ENCODE results near the gene SEMA7A.
A peak's percentile ranks its signal among the peaks of the same experiment; 100 is the strongest.

SEMA7A gene

DNA sequence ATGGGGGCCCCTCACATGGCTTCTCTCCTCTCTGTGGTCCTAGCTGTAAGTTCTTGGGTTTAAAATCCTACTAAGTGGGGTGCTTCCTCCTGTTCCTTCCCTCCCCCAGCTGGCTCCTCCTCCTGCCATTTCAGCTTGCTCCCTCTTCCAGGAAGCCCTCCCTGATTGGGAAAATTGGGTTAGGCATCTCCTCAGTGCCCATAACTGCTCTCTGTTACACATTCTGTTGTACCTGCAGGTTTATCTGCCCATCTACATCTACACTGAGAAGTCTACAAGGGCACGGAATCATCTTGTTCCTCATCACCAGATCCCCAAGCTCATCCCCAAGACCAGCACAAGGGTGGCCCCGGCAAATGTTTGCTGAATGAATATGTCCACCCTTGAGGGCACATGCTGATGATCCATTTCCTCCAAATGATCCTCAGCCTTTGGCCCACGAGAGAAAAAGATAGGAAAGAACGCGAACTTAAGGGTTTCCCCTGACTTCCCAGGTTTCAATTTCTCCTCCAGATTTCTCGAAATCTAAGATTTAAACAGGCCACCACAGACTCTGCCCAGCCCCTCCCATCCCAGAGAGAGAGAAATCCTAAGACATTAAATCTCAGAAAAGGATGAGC, 3.9 kb downstream of the SEMA7A start:
- DNase-seq = no peak

GRCh38 chr15:74428970-74429780, 4.6 kb downstream of the SEMA7A start:
- DNase-seq = no peak

GRCh38 chr15:74428442-74428787, 5.3 kb downstream of the SEMA7A start:
- DNase-seq = peak; percentile 41

- peak; percentile 90 for DNase-seq
Observed at GRCh38 chr15:74427607-74428441, 5.9 kb downstream of the SEMA7A start.

GRCh38 chr15:74426404-74427281, 7.1 kb downstream of the SEMA7A start:
- DNase-seq = peak; percentile 39

DNA sequence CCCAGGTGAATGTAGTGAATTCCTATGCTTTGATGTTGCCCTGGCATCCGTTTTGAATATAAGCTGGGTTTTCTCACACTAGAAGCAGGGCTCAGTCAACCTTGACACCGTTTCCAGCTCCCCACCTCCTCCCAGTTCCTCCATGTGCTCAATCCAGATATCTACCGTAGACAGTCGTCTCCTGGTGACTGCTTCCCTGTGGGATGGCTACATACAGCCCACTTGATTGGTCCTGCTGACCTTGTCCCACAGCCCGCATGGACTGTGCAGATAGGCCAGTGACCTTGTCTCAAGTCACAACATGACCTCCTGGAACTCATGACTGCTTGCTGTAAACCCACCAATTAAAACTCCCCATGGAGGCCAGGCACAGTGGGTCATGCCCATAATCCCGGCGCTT, 8.1 kb downstream of the SEMA7A start:
- no peak for DNase-seq

- no peak for DNase-seq
Observed at GRCh38 chr15:74424901-74425528, 8.7 kb downstream of the SEMA7A start.

GRCh38 chr15:74423431-74424257, 10.1 kb downstream of the SEMA7A start:
- no peak for DNase-seq

DNA sequence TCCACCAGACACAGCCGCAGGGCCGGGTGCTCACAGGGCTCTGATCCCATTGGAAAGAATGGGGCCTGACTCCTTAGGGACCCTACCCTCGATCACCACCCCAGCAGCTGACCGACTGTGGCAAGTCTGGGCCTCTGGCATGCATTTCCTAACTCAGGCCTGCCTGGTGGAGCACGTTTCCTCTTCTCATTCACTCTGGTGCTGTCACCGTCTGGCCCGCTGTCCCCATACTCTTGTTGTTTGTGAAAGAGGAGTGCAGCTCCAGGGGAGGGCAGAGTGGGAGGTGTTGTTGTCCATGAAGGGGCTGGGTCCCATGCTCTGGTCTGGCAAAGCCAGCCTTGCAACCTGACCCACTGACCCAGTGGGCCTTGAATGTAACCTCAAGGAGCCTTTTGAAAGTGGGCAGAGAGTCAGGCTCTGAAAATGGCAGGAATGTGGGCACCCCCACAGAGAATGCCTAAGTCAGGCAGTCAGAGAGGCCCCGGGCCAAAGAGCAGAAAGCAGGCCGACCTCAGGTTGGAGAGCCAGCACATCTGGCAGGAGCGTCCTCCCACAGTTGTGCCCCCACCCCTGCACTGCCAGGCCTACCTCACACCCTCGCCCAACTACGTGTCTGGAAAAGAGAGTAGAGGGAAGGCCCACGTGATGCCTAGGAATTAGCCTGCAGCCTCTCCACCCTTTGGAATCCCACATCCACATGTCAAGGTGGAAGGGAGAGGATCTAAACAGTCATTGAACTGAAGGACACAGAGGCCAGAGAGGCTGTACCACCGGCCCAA, 10.9 kb downstream of the SEMA7A start:
- no peak for DNase-seq

DNA sequence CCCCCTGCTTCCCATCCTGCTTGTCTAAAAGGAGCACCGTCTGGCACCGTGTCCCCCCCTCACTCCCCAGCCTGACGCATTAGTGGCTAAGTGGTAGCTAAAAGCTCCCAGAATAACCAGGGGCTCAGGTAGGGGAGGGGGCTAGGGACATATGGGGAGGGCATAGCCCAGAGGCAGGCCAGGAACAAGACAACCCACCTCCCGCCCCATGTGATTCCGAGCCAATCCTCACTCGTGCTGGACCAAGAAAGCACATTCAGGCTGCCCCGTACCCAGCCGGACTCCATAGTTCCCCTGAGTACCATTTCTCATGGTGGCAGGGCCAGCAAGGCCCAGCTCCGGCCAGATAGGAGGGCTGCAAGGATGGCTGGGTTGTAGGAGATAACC, 11.5 kb downstream of the SEMA7A start:
- DNase-seq = peak; percentile 88

GRCh38 chr15:74421302-74422245, 12.2 kb downstream of the SEMA7A start:
- no peak for DNase-seq

- DNase-seq = no peak
Observed at GRCh38 chr15:74420193-74420905, 13.4 kb downstream of the SEMA7A start.

DNA sequence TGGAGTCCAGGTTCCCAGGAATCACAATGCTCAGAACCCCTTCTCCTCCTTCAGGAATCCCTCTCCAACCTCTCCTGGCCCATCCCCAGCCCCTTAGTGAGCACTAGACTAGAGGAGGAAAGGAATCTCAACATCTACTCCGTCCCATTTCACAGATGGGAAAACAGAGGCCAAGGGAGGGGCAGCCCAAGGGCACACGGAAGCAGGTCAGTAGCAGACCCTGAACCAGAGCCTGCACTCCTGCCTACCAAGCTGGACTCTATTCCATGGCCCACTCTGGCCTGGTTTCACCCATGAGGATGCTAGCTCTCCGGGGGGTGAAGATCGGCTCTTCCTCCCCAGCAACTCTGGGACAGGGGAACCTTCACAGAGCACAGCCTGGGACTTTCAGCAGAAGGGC, 14.3 kb downstream of the SEMA7A start:
- no peak for DNase-seq

GRCh38 chr15:74418575-74419338, 15.0 kb downstream of the SEMA7A start:
- DNase-seq = no peak

- no peak for DNase-seq
Observed at GRCh38 chr15:74417670-74418069, 16.1 kb downstream of the SEMA7A start.

DNA sequence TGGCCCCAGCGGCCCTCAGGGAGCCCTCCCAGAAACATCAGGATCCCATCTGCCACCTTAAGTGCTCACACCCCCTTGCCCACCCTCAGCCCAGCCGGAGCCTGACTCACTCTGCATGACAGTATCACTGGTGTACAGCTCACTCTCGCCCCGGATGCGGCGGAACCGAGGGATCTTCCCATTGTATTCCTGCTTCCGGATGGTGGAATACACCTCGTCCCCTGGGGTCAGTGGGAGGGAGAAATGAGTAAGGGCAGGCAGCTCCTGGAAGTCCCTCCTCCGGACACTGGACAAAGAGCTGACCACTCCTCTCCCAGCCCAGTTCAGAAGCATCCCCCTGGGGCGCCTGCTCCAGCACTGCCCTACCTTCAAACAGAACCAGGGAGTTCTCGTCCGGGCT, 16.5 kb downstream of the SEMA7A start:
- DNase-seq = no peak

- DNase-seq = no peak
Observed at GRCh38 chr15:74415966-74416916, 17.5 kb downstream of the SEMA7A start.

Data from NCI-H82 (cell line).